D721Med (cell line): ENCODE measurements around the gene COX7A2.

Experiments used
- DNase-seq: peaks from one replicate; pipeline ENCODE4 v3.0.0; 2011; ENCODE audit warnings: low spot score; ENCODE audit not compliant: insufficient read length
- FAIRE-seq: peaks from 2 replicates; lab custom pipeline; 2011; peaks lifted over from hg19 to GRCh38; lab: Jason Lieb, UNC
- CTCF ChIP-seq: IDR thresholded peaks from 2 replicates; pipeline ENCODE4 v1.5.1; 2012; ENCODE audit warnings: mild to moderate bottlenecking, control low read depth; ENCODE audit not compliant: insufficient read depth; ENCODE audit errors: missing control alignments

COX7A2 gene

GRCh38 chr6:75222261-75222660 lies 21.3 kb downstream of the COX7A2 start:
- TF ChIP-seq CTCF: no peak
- no peak for DNase-seq
- FAIRE-seq: no peak

- TF ChIP-seq CTCF: no peak
- no peak for DNase-seq
- FAIRE-seq: no peak
These were observed 22.5 kb downstream of the COX7A2 start for GRCh38 chr6:75221116-75221515.

GRCh38 chr6:75220357-75220756 lies 23.2 kb downstream of the COX7A2 start:
- TF ChIP-seq CTCF: no peak
- FAIRE-seq: no peak

GRCh38 chr6:75219263-75219662 lies 24.3 kb downstream of the COX7A2 start:
- FAIRE-seq: no peak
- no peak for DNase-seq
- no peak for TF ChIP-seq CTCF

More at GRCh38 chr6:75220357-75220756, 23.2 kb downstream of the COX7A2 start:
- DNase-seq: no peak

- FAIRE-seq: no peak
- DNase-seq: no peak
- TF ChIP-seq CTCF: no peak
These were observed 26.4 kb downstream of the COX7A2 start for GRCh38 chr6:75217193-75217592.

GRCh38 chr6:75215291-75215690 lies 28.3 kb downstream of the COX7A2 start:
- no peak for TF ChIP-seq CTCF
- FAIRE-seq (no peak), DNase-seq (no peak)

- DNase-seq (no peak), FAIRE-seq (no peak)
- no peak for TF ChIP-seq CTCF
These were observed 29.9 kb downstream of the COX7A2 start for GRCh38 chr6:75213732-75214131.
